GM21367 (cell line): ENCODE measurements around the gene C4BPA.

Experiments
- ATAC-seq: cut with Tn5 transposase; IDR thresholded peaks from one replicate; pipeline ENCODE4 v1.9.1; 2021; ENCODE audit not compliant: unreplicated experiment

Gene C4BPA

DNA sequence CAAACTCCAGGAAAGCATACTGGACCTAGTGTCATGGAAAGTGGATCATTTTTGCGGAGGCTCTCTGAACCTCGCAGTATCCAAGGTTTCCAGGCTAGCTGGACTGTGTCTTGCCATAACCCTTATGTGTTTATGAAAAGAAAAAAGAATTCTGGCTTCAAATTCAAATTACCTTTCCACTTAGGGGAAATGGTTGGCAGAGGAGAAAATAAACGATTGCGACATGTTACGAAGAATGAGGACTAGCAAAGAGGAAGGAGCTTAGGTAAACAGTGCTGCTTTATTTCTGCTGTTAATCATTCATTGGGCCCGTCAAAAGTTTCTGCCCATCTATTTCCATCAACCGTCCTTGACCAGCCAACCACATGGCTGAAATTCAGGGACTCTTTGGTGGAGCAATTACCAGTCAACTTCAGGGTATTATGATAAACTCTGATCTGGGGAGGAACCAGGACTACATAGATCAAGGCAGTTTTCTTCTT, at the start of gene C4BPA:
C4BPA (plus strand) TSS at position 342 of the 482 bp plus-strand sequence. CDS start 8,793 bp downstream, outside the sequence.
- no peak for ATAC-seq

DNA sequence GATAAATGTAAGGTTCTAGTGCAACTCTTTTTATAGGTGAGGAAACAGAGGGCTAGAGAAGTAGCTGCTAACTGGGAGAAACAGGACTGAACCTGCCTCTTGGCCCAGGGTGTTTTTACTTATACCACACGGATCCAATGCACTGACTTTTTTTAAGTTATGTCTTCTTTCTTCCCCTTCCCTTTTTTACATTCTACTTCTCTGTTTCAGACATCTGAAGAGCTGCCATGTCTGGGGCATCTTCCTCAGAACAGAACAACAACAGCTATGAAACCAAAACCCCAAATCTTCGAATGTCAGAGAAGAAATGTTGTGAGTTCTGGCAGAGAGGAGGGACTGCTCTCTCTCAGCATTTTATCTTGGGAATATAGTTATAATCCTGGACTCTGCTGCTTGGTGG, 49.5 kb upstream of the C4BPA start:
- no peak for ATAC-seq

DNA sequence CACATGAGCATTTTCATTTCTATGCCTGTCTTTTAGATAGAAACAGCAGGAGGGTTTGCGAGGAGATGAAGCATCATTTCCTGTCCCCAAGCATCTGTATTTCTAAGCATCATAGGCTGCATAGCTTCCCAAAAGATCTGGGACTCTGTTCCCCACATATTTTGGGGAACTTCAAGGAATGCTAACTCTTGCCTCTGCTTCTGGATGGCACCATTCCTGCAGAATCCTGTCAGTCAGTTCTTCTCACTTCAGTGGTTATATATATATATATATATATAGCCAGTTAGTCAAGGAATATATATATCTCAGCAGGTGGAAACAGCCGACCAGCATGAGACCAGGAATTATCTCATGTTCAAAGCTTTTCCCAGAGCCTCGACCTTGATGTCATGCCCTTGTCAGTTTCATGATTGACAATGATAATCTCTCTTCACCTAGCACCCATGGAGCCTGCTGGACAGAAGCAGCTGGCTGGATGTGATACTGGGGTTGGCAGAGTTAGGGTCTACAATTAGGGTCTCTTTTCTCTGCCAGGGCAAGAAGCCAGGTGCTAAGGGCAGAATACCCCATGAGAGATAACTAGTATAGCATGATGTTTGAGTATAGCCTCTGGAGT, 48.5 kb upstream of the C4BPA start:
- ATAC-seq = no peak

GRCh38 chr1:207056673-207057072, 47.4 kb upstream of the C4BPA start:
- ATAC-seq = no peak

GRCh38 chr1:207058252-207058651, 45.8 kb upstream of the C4BPA start:
- ATAC-seq = no peak

DNA sequence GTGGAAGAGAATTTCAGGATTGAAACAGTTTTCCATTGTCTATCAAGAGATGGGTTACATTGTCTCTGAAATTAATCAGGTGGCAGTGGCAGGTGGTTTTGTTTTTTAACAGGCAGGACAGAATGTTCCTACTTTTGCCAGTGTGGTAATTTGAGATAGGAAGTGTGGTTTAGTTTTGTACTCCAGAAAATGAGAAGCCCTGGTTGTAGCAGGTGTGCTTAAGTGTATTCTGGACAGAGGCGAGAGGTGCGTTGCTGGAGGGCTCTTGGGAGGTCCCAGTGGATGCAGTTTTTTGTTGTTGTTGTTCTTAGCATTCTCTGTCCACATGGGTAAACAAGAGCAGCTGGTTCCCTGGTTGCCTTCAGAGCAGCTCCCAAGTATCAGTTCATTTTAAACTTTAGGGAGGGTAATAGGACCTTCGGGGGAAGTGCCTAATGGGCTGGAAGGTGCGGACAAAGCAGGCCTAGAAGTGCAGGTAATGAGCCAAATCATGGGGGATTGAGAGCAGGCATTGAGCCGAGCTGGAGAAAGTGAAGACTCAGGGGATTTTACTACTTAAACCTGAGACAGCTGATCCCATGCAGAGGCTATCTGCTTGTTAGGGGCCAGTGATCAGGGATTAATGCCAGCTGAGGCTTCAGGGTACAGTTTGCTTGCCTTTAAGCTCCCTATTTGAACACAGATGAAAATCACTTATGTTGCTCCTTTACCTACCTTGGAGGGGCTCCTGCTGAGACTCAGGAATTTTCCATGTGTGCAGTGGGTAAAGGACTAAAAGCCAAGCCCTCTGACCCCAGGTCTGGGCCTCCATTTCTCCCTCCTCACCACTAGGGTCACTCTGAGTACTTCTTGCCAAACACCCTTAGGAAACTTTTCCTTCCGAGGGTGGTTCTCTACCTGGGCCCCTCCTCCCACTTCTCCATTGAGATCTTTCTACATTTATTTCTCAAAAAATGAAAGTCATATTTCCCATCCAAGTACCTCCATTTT, 44.9 kb upstream of the C4BPA start:
- ATAC-seq = no peak

DNA sequence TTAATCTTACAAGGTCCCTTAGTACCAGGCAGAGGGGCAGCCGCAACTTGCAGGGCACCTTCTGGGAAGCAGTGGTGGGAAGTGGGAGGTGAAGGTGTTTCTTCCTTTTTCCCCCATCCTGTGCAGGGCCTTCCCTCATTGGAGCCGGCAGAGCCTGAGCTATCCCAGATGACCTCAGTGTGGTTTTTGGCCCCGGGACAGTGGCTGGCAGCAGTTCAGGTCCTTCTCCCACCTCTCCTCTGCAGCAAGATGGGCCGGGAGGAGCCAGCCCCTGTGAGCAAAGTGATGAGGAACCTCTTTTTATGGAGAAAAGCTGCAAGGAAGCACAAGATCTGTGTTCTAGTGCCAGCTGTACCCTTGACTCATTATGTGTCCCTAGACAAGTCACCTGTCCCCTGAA, 44.2 kb upstream of the C4BPA start:
- ATAC-seq = no peak

DNA sequence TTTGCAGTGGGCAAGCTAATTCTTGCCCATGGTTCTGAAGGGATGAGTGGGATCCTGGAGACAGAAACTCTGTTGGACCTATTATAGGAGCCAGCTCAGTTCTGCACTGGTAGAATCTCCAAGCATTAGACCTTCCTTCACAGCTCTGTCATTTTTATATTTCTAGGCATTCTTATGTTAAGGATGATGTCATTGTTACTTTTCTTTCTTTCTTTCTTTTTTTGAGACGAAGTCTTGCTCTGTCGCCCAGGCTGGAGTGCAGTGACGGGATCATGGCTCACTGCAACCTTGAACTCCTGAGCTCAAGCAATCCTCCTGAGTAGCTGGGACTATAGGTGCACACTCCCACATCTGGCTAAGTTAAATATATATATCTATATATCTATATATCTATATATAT, 43.4 kb upstream of the C4BPA start:
- ATAC-seq = no peak

- ATAC-seq = no peak
Observed at GRCh38 chr1:207062058-207062457, 42.0 kb upstream of the C4BPA start.

DNA sequence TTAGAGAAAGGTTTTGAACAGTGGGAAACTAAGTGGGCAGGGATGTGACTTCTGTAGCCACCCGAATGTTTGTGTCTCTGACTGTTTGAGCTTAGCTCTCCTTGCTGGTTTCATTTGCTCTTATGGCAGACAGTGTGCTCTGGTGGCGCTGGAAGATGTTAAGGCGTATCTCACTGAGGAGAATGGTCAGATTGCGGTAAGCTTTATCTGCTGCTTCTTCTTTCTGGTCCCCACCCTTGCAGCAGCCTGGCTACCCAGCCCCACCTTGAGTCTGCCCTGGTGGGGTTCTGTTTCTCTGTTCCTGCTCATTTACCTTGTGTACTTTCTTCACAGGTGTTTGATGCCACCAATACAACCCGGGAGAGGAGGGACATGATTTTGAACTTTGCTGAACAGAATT, 41.0 kb upstream of the C4BPA start:
- no peak for ATAC-seq

DNA sequence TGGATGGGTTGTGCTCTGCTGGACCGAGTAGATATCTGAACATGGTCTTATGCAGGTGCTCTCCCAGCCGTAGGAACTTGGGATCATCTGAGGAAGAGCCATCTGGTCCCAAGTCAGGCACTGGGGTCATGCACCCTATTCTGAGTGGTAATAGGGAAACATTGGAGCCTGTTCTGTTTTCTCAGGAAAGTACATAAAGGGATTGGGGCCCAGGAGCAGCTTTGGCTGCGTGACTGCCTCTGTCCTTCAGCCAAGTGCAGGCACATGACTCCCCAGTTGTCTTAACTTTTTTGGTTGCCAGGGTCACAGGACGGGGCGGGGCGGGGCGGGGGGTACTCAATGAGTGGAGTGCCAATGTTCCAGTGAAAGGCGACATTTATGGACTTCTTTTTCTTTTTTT, 39.5 kb upstream of the C4BPA start:
- no peak for ATAC-seq

DNA sequence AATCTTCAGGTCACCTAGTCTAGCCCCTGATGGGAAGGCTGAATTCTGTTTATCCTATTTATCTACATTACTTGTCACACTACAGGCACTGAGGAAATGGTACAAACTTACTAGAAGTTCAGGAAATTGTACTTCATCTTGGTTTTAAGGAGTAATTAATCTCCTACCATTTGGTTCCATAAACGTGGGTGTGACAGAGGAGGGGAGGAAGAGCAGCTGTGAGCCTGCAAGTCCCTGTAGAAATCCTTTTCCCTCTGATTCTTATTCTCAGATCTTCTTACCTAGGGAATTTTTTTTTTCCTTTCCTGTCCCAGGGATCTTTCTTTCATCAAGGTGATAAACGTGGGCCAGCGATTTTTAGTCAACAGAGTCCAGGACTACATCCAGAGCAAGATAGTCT, 36.8 kb upstream of the C4BPA start:
- ATAC-seq = no peak

- ATAC-seq = no peak
Observed at GRCh38 chr1:207067665-207068064, 36.4 kb upstream of the C4BPA start.

DNA sequence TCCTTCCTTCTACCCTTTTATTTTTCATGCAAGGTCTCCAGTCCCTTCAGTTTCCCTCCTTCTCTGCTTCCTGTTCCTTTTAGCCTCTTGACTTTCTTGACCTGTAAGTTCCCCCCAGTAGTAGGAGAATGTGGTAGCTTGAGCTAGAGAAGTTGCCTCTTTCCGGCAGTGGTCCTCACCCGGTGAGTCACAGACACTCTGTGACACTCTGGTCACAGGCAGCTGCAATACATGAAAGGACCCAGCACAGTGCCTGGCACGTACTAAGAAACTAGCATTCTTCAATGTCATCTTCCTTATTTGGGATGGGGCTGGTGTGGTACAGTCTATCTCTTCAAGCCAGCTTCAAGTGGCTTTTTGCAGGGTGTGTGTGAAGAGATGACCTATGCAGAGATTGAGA, 35.0 kb upstream of the C4BPA start:
- no peak for ATAC-seq

GRCh38 chr1:207069858-207070506, 34.1 kb upstream of the C4BPA start:
- no peak for ATAC-seq

GRCh38 chr1:207070811-207071210, 33.2 kb upstream of the C4BPA start:
- ATAC-seq = no peak

DNA sequence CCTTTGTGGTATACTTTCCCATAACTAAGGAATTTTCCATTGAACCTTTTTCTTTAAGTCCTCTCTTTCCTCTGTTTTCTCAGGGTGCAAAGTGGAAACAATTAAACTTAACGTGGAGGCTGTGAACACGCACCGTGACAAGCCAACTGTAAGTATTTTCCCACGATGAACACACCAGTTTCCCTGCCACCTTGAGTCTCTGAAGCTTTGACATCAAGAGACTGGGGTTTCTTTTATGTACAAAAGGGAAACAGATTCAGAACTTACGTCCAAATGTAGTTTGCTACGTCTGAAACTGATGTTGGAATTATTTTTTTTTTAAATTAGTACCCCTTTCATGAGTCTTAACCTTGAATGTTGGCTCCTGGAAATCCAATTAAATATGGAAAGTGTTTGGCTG, 32.6 kb upstream of the C4BPA start:
- ATAC-seq = no peak

DNA sequence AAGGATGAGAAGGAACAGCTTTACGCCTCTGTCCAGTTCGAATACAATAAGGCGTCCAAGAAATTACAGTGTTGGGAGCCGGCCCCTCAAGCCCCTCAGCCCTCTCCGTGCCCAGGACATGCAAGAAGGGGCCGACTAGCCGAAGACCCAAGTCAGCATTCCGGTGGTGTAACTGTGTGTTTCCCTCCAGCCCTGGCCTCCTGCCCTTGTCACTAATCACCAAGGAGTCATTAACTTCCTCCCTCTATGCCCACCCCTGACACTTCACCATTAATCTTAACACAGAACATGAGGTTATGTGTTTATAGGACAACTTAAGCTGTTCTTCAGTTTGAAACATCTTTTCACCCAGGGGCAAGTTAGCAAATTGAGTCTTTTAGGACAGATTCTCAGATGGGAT, 31.8 kb upstream of the C4BPA start:
- ATAC-seq = no peak

- no peak for ATAC-seq
Observed at GRCh38 chr1:207073906-207074820, 29.9 kb upstream of the C4BPA start.

DNA sequence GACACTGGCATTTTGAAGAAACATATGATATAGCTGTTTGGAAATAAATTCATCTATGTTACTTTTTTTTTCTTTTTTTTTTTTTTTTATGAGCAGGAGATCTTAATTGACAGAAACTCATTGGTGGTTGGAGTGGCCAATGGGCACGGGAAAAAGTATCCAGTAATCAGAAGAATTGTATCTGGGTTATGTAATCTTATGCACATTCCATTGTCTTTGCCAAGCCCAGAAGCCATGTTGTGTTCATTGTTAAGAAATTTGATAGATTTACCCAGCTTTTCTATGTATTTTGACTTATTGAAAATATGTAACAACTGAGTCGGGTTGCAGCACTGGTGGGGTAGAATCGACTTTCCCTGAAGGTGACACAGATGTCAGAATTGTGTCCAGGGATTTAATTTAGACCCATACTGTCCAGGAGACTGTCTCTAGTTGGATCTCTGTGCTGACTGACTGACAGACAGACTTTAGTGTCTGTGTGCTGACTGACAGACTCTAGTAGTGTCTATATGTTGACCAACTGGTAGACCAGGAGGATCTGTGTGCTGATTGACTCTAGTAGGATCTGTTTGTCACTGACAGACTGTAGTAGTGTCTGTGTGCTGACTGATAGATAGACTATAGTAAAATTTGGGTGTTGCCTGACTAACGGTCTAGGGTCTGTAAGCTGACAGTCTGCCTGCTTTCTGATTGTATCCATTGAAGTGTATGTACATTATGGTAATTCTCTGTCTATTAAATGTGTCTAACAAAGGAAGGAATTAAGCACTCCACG, 27.7 kb upstream of the C4BPA start:
- ATAC-seq = no peak
